Measurements from ENCODE around the gene ACSM4. TPM values are rescaled to one million over a fixed set of nuclear protein-coding genes. Genes with fewer than 3 reads are reported as not detected.

ACSM4 gene, protein sequence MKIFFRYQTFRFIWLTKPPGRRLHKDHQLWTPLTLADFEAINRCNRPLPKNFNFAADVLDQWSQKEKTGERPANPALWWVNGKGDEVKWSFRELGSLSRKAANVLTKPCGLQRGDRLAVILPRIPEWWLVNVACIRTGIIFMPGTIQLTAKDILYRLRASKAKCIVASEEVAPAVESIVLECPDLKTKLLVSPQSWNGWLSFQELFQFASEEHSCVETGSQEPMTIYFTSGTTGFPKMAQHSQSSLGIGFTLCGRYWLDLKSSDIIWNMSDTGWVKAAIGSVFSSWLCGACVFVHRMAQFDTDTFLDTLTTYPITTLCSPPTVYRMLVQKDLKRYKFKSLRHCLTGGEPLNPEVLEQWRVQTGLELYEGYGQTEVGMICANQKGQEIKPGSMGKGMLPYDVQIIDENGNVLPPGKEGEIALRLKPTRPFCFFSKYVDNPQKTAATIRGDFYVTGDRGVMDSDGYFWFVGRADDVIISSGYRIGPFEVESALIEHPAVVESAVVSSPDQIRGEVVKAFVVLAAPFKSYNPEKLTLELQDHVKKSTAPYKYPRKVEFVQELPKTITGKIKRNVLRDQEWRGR
- total RNA-seq: not detected in 2 replicates

DNA sequence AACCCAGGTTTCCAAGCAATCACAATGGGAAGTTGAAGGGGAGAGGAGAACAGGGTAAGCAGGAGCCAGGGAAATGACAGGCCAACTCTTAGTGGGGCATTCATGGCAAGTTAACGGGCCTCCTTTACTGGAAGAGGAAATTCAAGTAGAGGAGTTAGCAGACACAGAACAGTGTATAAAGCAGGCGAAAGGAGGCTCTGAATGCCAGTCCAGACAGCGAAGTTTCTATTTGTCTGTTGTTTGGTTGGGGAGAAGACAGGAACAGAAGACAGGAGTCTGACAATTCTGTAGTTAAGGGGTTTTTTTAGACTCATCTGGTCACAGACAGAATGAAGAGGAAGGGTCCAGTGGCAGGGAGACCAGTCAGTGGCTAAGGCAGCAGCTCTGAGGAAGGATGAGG lies at the start of gene ACSM4:
ACSM4 (plus strand) TSS at position 301 of the 400 bp plus-strand sequence. CDS start 260 bp downstream, outside the sequence.

Other genes with a start within 250 kb of the ACSM4 start
- 1.9 and 5.8 TPM in 2 replicates for gene C1S, start 243.4 kb upstream of the ACSM4 start, total RNA-seq
- 1.3 and 5.3 TPM in 2 replicates for gene C1R, start 211.6 kb upstream of the ACSM4 start, total RNA-seq
- 12.2 and 14.3 TPM in 2 replicates for gene C1RL, start 194.9 kb upstream of the ACSM4 start, total RNA-seq
- gene RBP5, start 175.2 kb upstream of the ACSM4 start, total RNA-seq: not detected in 2 replicates
- 27.6 and 34.3 TPM in 2 replicates for gene CLSTN3, start 173.7 kb upstream of the ACSM4 start, total RNA-seq
- gene PEX5, start 114.4 kb upstream of the ACSM4 start, total RNA-seq: 22.8 and 36.4 TPM in 2 replicates
- 5.8 and 13.8 TPM in 2 replicates for gene CD163L1, start 140.1 kb downstream of the ACSM4 start, total RNA-seq
- gene CD163, start 199.7 kb downstream of the ACSM4 start, total RNA-seq: not detected in 2 replicates